NCI-H748 treated with DMSO at 0.1 percent for 48 hours (cell line): Measurements from ENCODE around the gene ZNF536.
"Not testable (repeated sequence)": the region's sequence is repeated elsewhere in the genome, so short reads cannot be mapped to it uniquely, and the experiment has no call there.

ENCODE experiments used
- DNase-seq: peaks from one replicate; lab custom pipeline; 2025; lab: John Stamatoyannopoulos, UW

Gene ZNF536

GRCh38 chr19:30388819-30389218, 16.6 kb downstream of the ZNF536 start:
- DNase-seq = no peak

GRCh38 chr19:30390356-30390988, 18.3 kb downstream of the ZNF536 start:
- DNase-seq = no peak

DNA sequence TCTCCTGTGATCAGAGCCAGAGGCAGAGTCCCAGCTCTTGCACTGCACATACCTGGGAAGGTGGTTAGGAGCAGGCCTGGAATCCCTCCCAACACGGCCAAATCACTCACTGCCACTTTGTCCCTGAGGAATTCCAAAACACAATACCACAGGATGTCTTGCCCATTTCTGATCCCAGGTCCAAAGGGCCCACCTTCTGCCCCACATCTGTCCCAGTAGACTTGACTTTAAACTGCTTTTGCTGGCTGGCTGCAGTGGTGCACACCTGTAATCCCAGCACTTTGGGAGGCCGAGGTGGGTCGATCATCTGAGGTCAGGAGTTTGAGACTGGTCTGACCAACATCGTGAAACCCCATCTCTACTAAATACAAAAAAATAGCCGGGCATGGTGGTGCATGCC, 18.9 kb downstream of the ZNF536 start:
- no peak for DNase-seq

GRCh38 chr19:30391554-30392551, 19.7 kb downstream of the ZNF536 start:
- DNase-seq = no peak

GRCh38 chr19:30393046-30393445, 20.9 kb downstream of the ZNF536 start:
- DNase-seq = no peak

DNA sequence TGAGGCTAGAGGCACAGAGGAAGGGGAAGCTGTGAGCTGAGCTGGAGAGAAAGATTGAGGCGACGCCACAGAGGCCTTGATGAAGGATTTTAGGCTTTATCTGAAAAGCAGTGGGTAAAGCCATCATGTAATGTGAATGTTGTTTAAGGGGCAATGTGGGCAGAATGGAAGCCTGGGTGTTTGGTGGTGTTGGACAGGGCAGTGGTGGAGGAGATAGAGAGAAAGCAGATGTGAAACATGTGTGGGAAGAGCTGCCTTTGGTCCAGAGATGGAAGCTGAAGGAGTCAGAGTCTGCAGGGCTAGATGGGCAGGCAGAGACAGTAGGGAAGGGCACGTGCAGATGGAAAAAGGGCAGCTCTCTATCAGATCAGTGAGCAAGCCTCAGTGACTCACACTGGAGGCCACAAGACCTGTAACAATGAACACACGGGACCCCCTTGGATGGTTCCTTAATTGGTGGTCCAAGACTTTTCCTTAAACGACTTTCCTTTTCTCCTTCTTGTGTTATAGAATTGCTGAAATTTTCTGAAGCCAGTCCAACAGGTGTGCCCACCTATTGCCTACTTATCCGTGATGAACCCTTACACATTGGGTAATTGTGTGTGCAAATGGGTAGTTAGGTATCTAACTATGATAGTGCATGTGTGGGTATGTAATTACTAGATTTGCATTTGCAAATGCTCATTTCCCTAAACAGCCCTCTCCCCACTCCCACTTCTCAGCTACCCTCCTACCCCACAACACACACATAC, 21.7 kb downstream of the ZNF536 start:
- no peak for DNase-seq

- DNase-seq = no peak
These were observed 22.4 kb downstream of the ZNF536 start for GRCh38 chr19:30394481-30395151.

DNA sequence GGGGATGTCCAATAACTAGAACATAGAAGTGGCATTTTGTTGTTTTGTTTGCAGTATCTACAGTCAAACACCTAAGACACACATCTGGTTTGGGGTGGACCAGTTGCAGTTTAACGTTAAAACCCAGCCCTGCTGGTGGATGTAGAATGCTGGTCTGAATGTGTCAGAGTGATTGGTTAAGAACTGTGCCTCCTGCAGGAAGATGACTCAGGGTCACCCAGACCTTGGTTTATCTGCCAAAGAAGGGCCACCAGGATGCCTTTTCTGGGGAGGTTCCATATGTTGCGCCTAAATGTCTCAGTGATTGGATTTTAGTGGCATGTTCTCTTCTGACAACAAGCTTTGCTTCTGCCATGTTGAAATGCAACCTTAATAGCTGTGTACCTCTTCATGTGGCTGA, 23.1 kb downstream of the ZNF536 start:
- no peak for DNase-seq

DNA sequence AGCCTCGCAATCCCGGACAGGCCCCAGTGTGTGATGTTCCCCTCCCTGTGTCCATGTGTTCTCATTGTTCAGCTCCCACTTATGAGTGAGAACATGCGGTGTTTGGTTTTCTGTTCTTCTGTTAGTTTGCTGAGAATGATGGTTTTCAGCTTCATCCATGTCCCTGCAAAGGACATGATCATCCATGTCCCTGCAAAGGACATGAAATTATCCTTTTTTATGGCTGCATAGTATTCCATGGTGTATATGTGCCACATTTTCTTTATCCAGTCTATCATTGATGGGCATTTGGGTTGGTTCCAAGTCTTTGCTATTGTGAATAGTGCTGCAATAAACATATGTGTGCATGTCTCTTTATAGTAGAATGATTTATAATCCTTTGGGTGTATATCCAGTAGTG, 26.4 kb downstream of the ZNF536 start:
- DNase-seq = not testable (repeated sequence)

DNA sequence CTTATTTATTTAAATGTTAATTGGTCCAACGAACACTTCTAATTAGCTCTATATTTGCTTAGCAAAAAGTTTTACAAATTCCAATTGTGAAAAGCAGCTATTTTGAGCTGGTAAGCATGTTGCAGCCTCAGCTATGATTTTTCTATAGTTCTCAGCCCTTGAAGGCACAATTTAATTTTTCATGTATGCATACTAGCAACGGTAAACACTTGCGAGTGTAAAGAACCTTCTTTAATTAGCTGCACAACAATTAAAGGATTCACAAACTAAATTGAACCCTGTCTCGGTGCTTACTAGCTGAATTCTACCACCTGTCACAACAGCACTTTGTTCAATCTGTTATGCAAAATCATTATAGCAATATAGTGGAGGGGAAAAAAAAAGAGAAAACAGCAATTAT, 29.8 kb downstream of the ZNF536 start:
- DNase-seq = no peak

DNA sequence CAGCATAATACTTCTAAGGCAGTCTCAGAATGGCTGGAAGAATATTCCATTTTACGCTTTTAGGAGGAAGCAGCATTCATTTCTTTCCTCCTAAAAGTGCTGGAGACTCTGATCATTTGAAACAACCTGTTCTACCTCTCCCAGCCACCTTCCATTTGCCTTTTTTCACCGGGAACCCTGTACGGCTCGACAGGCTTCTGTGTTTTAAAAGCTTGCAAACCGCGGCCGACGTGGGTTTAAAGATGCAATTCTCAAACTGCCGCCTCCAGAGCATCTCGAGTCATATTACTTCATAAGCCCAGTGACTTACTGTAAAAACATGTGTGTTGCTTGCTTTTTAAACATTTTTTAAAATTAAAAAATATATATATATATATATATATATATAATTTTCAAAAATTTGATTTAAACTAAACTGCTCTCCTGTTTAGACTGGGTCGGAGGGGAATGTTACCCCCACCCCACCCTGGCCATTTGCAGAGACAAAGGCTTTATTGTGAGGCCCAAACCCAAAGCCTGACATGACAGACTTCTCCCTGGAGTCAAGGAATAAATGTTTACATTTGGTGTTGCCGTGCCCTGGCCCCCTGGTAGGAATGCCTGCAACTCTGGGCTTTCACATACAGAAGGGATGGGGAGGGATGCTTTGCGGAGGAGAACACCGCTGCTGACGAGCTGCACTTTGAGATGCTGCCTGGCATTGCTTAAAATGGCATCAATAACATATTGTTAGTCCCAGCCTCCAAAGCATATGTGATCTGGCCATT, 30.4 kb downstream of the ZNF536 start:
- no peak for DNase-seq

DNA sequence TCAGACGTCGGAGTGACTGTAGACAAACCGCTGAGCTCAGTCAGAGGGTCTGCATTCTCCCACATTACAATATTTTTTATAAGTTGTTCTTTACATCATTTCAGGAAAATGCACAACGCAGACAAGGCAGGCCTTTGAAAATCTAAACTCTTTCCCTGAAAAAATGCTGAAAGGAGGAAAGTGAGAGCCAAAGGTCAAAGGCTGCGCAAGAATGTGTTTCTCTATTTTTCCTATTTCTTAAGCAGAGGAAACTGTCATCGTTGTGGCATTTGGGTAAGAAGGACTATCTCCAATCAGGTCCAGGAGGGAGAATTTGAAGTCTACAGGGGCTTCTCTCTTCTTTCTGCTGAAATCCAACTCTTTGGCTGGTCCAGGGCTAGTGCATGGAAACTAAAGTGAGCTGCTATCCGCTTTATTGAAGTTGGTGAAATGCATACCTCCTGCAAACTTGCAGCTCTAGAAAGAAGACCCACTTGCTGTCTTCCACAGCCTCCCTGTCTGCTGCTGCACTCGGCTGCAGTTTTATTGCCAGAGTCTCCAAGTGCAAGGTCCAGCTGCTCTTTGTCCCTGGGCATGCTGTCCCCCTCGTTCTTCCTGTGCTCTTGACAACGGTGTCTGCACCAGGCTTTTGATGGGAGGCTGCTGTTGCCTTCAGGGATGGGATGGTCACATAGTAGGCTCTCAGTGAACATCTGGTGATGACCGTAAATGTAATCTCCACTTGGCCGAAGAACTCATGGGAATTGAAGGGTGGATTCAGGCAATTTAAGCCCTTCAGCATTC, 31.2 kb downstream of the ZNF536 start:
- no peak for DNase-seq

DNA sequence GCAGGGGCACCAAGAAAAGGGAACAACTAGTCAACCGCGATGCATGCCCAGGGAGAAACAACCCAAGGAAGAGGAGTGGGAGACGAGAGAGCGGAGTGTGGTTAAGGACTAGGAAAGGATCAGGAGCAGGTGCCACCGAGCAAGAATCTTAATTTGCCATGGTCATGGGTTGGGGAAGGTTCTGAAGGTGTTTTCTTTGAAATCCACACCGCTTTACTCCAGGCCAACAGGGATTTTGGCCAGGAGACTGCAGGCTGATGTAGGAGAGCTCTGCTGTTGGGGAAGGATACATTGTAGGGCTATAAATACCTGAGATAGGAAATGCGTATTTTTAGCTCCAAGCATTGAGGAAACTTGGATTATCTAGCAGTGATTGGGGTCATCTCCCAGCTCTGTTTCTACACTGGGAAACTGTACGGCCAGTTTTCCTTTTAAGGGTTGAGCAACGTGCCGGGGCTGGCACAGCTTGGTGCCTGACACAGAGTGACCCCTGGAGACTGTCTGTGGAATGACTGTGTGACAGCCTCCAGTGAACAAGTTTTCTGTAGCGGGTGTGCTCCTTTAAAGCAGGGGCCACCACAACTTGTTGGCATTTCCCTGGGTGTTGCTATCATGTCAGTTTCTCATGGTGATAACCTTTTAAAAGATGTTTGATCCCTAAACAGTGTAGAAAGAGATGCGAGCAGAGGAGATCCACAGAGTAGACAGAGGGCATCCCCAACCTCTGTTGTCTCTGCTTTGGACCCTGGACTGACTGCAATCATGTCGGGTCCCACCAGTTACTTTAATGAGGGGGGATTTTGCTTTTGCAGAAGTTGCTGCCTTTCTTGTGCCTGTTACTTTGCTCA, 34.3 kb downstream of the ZNF536 start:
- no peak for DNase-seq

GRCh38 chr19:30407068-30407709, 35.0 kb downstream of the ZNF536 start:
- no peak for DNase-seq

DNA sequence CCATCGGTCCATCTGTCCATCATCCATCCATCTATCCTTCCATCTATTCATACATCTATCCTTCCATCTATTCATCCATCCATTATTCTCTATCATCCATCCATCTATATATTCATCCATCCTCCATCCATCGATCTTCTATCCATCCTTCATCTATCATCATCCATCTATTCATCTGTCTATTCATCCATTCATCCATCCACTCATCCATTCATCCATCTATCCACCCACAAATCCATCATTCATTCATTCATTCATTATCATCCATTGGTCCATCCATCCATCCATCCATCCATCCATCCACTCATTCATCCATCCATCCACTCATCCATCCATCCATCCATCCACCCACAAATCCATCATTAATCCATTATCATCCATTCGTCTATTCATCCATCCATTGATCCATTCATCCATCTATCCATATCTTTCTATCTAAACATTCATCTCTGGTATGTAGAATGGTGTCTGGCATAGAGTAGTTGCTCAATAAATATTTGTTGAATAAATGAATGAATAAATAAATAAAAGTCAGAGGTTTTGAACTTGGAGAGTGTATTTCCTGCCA, 36.6 kb downstream of the ZNF536 start:
- no peak for DNase-seq

GRCh38 chr19:30411714-30412113, 39.5 kb downstream of the ZNF536 start:
- no peak for DNase-seq

GRCh38 chr19:30416375-30416774, 44.2 kb downstream of the ZNF536 start:
- DNase-seq = no peak

GRCh38 chr19:30417166-30417565, 45.0 kb downstream of the ZNF536 start:
- not testable (repeated sequence) for DNase-seq
